ENCODE data around the gene ADGRG3. TPM values are rescaled to one million over a fixed set of nuclear protein-coding genes. Genes with fewer than 3 reads are reported as not detected.

Gene ADGRG3
- total and polyA plus RNA-seq, 2 of the 8 experiments (the other 6 are each of a cell fraction or from before 2014, with no cell fraction given) = 0.28 to 0.98 TPM

DNA sequence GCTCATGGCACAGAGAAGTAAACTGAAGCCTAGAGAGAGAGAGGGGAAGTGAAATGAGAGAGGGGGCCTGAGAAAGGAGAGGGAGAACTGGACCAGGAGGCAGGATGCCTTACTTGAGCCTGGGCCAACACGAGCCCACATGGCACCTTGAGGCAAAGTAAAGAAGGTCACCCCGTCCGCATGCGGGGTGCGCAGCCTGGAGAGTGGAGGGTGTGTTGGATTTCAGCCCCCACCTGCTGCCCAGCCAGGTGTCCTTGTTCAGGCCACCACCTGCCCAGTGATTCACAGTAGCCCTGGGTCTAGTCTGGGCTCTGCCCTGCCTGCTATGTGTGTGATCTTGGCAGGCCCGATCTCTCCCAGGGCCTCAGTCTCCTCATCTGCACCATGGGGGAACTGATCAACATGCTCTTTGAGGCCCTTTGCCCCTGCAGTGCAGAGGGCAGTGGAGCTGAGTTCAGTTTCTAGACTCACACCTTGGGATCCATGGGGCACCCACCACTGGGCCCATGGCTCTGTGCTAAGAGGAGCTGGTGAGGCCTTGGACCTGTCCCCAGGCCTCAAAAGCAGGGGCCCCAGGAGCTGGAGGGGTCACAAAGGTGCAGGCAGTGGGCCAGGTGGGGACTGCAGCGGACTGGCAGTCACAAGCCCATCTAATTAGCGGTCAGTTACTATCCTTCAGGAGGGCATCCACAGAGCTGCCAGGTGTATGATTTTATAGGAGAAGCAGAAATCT, 16.7 kb downstream of the ADGRG3 start:
- no peak overlapping the region for H2BK20ac ChIP-seq (ENCODE audit: low read length)
- H2BK12ac ChIP-seq (ENCODE audit: low read depth, low read length) = no peak overlapping the region
- no peak overlapping the region for H3K9ac ChIP-seq (replicated peaks in 1 of 4; ENCODE audit: extremely low read depth in 1 of 4, low read depth in 3 of 4, low read length in 3 of 4)
- no peak overlapping the region for H3K4me3 ChIP-seq (ENCODE audit: extremely low read depth in 1 of 4, insufficient read depth in 2 of 4, low read depth in 3 of 4, low read length in 4 of 4)
- 88% methylated on average over 8 of the region's 8 CpGs; no CpG with 5 or more reads in 1 of the 2 experiments for WGBS, 2 experiments (ENCODE audit: extremely low coverage in 1 of 2, insufficient coverage in 1 of 2, insufficient read length in 1 of 2, insufficient replicate concordance in 2 of 2, low coverage in 1 of 2, low lambda C conversion rate in 2 of 2, missing lambda C conversion rate in 1 of 2)
- no peak overlapping the region for H2BK5ac ChIP-seq (ENCODE audit: low read depth, low read length)
- no peaks in the 10 kb centered on the region for H4K20me1 ChIP-seq (replicated peaks in 1 of 2; ENCODE audit: control insufficient read depth in 1 of 2, insufficient read depth in 2 of 2, low read length in 2 of 2)
- no peaks in the 10 kb centered on the region for H3K9me3 ChIP-seq (ENCODE audit: insufficient read depth in 2 of 2, low read depth in 1 of 2, low read length in 1 of 2)
- H2BK15ac ChIP-seq (ENCODE audit: low read length) = no peak overlapping the region
- no peak overlapping the region for H2BK120ac ChIP-seq (replicated peaks; ENCODE audit: low read depth, low read length)
- no peaks in the 10 kb centered on the region for H3K27me3 ChIP-seq (replicated peaks in 1 of 4; ENCODE audit: control insufficient read depth in 3 of 4, extremely low read depth in 1 of 4, insufficient read depth in 3 of 4, low read length in 3 of 4)
- CTCF ChIA-PET (ENCODE audit: partially characterized antibody) = interaction anchor here (0.7 to 1.2 kb wide), 5 partner anchors 14 to 94 kb away, joined by 3 to 6 read pairs (median 3); partner anchors contain the start of gene ADGRG3
- POLR2A ChIA-PET (ENCODE audit: partially characterized antibody) = interaction anchor here (1.5 to 3.3 kb wide), 2 partner anchors 8 to 9 kb away, joined by 4 to 19 read pairs; no protein-coding TSS in a partner anchor
- H4K91ac ChIP-seq (replicated peaks; ENCODE audit: insufficient read length, low read length) = no peak overlapping the region
- no peaks in the 10 kb centered on the region for H3K79me1 ChIP-seq (ENCODE audit: low read depth, low read length)
- H4K5ac ChIP-seq (ENCODE audit: insufficient read length, low read depth, low read length) = no peak overlapping the region
- no peak overlapping the region for H2AFZ ChIP-seq (ENCODE audit: low read length)
- TF ChIP-seq JUND (IDR thresholded peaks at IDR 0.05; ENCODE audit: low read length) = no peak
- TF ChIP-seq CBX5 (IDR thresholded peaks at IDR 0.05; ENCODE audit: low read depth, low read length) = no peak
- TF ChIP-seq ZNF274 (IDR thresholded peaks at IDR 0.05; ENCODE audit: borderline replicate concordance, extremely low read depth, low read length) = no peak
- TF ChIP-seq CREB1 (IDR thresholded peaks at IDR 0.05) = no peak
- TF ChIP-seq RXRA (IDR thresholded peaks at IDR 0.05; ENCODE audit: insufficient read depth, low read depth, low read length) = no peak
- TF ChIP-seq EGR1 (IDR thresholded peaks at IDR 0.05; ENCODE audit: borderline replicate concordance, low read depth, low read length) = no peak
- TF ChIP-seq CTBP2 (IDR thresholded peaks at IDR 0.05; ENCODE audit: borderline replicate concordance, insufficient read depth, insufficient read length, low read length) = no peak
- TF ChIP-seq NANOG (IDR thresholded peaks at IDR 0.05; ENCODE audit: insufficient read depth, low read depth, low read length, poor library complexity, severe bottlenecking) = no peak
- TF ChIP-seq, protein P1, sequence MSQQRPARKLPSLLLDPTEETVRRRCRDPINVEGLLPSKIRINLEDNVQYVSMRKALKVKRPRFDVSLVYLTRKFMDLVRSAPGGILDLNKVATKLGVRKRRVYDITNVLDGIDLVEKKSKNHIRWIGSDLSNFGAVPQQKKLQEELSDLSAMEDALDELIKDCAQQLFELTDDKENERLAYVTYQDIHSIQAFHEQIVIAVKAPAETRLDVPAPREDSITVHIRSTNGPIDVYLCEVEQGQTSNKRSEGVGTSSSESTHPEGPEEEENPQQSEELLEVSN (IDR thresholded peaks at IDR 0.05) = no peak
- TF ChIP-seq BRCA1 (IDR thresholded peaks at IDR 0.05; ENCODE audit: low read depth, low read length) = no peak
- H3K4me1 ChIP-seq (replicated peaks in 1 of 4; ENCODE audit: control insufficient read depth in 3 of 4, insufficient read depth in 4 of 4, low read length in 3 of 4) = peaks cover 0 to 12% (median 2%) of the 10 kb centered on the region in 4 experiments; a peak in 2 of 7 replicates
- no peak overlapping the region for H3K4ac ChIP-seq (replicated peaks; ENCODE audit: insufficient read length, low read depth, low read length)
- no peak overlapping the region; the same call in 1 of the 2 replicates for H2AK5ac ChIP-seq (ENCODE audit: low read depth, low read length)
- H3K36me3 ChIP-seq (ENCODE audit: control insufficient read depth in 2 of 4, insufficient read depth in 4 of 4, low read length in 3 of 4) = no peaks in the 10 kb centered on the region
- DNase-seq (ENCODE audit: low read depth in 1 of 2, low spot score in 2 of 2) (no peak), FAIRE-seq (no peak)
- no peaks in the 10 kb centered on the region for H3K79me2 ChIP-seq (ENCODE audit: control insufficient read depth in 1 of 2, insufficient read depth in 2 of 2, low read length in 2 of 2)
- no peak overlapping the region for H3K23ac ChIP-seq (ENCODE audit: insufficient read length)
- no peak overlapping the region for H3K27ac ChIP-seq (ENCODE audit: low read depth, low read length)
- H3K18ac ChIP-seq (ENCODE audit: extremely low read depth, low read length) = no peak overlapping the region
- no peak overlapping the region for H3K56ac ChIP-seq (replicated peaks; ENCODE audit: insufficient read length, low read depth, low read length)
- no peak overlapping the region for H3K14ac ChIP-seq (ENCODE audit: insufficient read length)
- H4K8ac ChIP-seq (ENCODE audit: extremely low read depth, insufficient read depth, low read length) = no peak overlapping the region; the same call in 1 of the 2 replicates
- no peak overlapping the region for H3K4me2 ChIP-seq (ENCODE audit: insufficient read depth in 1 of 2, low read depth in 2 of 2, low read length in 2 of 2)
- H3K23me2 ChIP-seq (ENCODE audit: low read depth, low read length) = no peaks in the 10 kb centered on the region
